NOMO-1 treated with dmso at 0.1 percent for 144 hours (cell line): Measurements from ENCODE around the gene GOLIM4.
A peak's percentile ranks its signal among the peaks of the same experiment; 100 is the strongest.

Experiments used
- DNase-seq: peaks from one replicate; lab custom pipeline; 2025; ENCODE audit not compliant: unreplicated experiment; lab: John Stamatoyannopoulos, UW

Gene GOLIM4

GRCh38 chr3:168100777-168101492, 5.2 kb upstream of the GOLIM4 start:
- DNase-seq, result no peak

GRCh38 chr3:168097381-168097780, 1.7 kb upstream of the GOLIM4 start:
- no peak for DNase-seq

- peak; percentile 75 for DNase-seq
These were observed 507 bp upstream of the GOLIM4 start for GRCh38 chr3:168096210-168096652.

- DNase-seq, result peak; percentile 65
These were observed 680 bp downstream of the GOLIM4 start for GRCh38 chr3:168094877-168095610.

- no peak for DNase-seq
These were observed 1.2 kb downstream of the GOLIM4 start for GRCh38 chr3:168094580-168094876.

- DNase-seq, result no peak
These were observed 1.9 kb downstream of the GOLIM4 start for GRCh38 chr3:168093790-168094189.

GRCh38 chr3:168093229-168093628, 2.5 kb downstream of the GOLIM4 start:
- DNase-seq, result no peak

GRCh38 chr3:168091941-168092340, 3.8 kb downstream of the GOLIM4 start:
- DNase-seq, result no peak

- DNase-seq, result no peak
These were observed 4.3 kb downstream of the GOLIM4 start for GRCh38 chr3:168091302-168091858.

- no peak for DNase-seq
These were observed 5.2 kb downstream of the GOLIM4 start for GRCh38 chr3:168090306-168091085.

- no peak for DNase-seq
These were observed 6.4 kb downstream of the GOLIM4 start for GRCh38 chr3:168089179-168089771.

GRCh38 chr3:168088106-168088720, 7.5 kb downstream of the GOLIM4 start:
- no peak for DNase-seq

GRCh38 chr3:168087539-168087938, 8.2 kb downstream of the GOLIM4 start:
- DNase-seq, result no peak

GRCh38 chr3:168086541-168087260, 9.0 kb downstream of the GOLIM4 start:
- DNase-seq, result no peak

GRCh38 chr3:168085491-168086119, 10.1 kb downstream of the GOLIM4 start:
- DNase-seq, result no peak

- DNase-seq, result no peak
These were observed 11.8 kb downstream of the GOLIM4 start for GRCh38 chr3:168083906-168084305.

- DNase-seq, result no peak
These were observed 13.9 kb downstream of the GOLIM4 start for GRCh38 chr3:168081856-168082255.

GRCh38 chr3:168081171-168081771, 14.5 kb downstream of the GOLIM4 start:
- DNase-seq, result no peak

- no peak for DNase-seq
These were observed 15.1 kb downstream of the GOLIM4 start for GRCh38 chr3:168080499-168081170.
